ENCODE data around the gene TBCD.

GRCh38 chr17:82776454-82776853, 24.6 kb downstream of the TBCD start:
- TF ChIP-seq CTCF (IDR thresholded peaks at IDR 0.05) (no peak), IRF2 (CRISPR knock-in tag; IDR thresholded peaks at IDR 0.05; ENCODE audit: borderline replicate concordance, low read depth) (no peak), MAX (CRISPR knock-in tag; IDR thresholded peaks at IDR 0.05) (no peak), TEAD4 (CRISPR knock-in tag; IDR thresholded peaks at IDR 0.05) (no peak), ZNF396 (CRISPR knock-in tag; IDR thresholded peaks at IDR 0.05; ENCODE audit: borderline replicate concordance) (no peak)
